HPDE6-E6E7 (cell line): ENCODE measurements around the gene MUL1.
"Not testable (repeated sequence)": the region's sequence is repeated elsewhere in the genome, so short reads cannot be mapped to it uniquely, and the experiment has no call there.

Source experiments
- DNase-seq: peaks from one replicate; pipeline ENCODE4 v3.0.0; 2011; ENCODE audit warnings: missing footprints; ENCODE audit errors: extremely low spot score

Gene MUL1

DNA sequence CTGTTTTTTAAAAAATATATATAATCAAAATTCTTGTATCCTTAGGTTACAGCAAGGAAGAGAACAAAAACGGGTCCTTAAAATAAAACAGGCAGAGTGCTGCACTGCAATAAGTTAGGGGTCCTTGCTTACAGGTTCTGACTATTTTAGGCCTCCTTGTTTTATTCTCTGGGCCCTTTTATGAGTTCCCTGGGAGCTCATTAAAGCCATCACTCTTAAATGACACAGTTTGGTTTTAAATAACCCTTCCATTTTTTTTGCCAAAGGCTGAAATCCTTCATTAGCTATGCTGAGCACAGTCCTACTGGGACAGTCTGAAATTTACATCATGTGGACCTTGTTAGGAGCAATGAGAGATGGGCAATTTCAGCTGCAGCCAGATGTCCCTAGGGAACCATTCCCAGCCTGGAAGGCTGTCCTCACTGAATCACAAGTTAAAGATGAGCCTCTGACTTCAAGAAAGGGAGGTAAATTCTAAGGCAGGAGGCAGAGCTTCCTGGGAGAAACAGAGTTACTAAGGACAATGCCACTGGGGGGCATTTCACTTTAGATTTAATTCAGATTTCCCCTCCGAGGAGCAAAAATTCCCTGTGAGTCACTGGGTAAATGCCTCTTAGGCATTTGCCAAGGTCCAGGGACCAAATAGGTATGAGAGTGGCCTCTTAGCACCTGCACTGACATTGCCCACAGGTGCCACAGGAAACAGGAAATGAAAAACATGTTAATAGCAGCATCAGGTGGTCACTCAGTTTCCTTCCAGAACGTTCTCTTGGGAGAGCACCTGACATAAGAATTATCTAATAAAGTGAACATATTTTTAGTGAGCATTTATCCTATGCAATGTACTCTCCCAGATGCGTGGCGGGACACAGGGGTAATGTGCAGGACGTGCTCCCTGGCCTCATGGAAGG is 3.8 kb upstream of the MUL1 start:
- DNase-seq, result no peak

DNA sequence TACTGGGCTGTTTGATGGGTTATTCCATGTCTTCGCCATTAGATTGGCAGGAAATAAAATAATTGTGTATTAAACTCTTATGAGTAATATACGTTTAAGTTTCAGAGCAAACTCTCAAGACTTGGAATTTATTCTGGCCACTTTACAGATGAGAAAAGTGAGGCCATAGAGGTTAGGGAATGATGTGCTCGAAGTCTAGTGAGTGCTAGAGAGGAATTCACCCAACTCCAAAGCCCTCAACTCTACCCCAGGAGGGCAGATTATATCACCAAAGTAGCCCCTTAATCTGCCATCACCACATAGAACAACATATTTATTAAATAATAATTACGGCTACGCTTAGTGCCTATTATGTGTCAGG is 440 bp upstream of the MUL1 start:
- no peak for DNase-seq

DNA sequence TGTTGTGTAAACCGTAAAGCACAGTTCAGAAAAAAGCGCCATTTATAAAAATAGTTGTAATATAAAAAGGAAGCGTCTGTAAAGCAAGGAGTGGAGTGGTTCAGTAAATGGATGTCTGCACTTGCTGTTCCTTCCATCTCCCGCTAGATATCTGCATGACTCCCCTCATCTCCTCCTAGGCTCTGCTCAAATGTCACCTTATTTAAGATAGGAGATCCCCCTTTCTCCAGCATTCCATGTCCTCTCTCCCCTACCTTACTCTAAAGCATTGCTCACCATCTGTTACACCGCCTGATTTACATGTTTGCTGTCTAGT is 745 bp downstream of the MUL1 start:
- DNase-seq, result no peak

DNA sequence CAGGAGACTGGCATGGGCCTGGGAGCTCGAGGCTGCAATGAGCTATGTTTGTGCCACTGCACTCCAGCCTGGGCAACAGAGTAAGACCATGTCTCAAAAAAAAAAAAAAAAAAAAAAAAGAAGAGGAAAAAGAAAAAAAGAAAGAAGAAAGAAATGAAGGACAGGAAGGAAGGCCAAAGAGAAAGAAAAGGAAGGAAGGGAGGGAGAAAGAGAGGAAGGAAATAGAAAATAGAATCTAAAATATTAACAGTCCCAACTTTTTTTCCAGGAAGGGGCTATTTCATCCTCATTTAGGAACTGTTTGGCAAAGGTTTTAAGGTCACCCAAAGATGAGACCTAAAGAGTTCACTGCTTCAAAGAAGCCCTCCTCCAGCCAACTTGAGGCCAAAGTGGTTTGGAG is 2.5 kb downstream of the MUL1 start:
- no peak for DNase-seq

DNA sequence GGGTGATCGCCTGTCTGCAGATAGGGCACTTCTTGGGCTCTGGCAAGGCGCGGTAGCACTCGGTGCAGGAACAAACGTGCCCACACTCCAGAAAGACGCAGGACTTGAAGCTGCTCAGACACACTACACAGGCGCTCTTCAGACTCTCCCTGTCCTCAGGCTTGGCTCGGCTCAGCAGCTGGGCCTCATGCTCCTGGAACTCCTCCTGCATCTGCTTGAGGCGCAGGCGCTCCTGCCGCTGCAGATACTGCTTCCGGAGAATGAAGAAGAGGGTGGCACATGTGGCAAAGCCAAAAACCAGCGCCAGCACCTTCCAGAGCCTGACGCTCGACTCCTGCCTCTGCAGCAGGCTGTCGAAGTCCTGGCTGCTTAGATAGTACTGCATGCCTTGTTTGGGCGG is 7.2 kb downstream of the MUL1 start:
- DNase-seq, result no peak

DNA sequence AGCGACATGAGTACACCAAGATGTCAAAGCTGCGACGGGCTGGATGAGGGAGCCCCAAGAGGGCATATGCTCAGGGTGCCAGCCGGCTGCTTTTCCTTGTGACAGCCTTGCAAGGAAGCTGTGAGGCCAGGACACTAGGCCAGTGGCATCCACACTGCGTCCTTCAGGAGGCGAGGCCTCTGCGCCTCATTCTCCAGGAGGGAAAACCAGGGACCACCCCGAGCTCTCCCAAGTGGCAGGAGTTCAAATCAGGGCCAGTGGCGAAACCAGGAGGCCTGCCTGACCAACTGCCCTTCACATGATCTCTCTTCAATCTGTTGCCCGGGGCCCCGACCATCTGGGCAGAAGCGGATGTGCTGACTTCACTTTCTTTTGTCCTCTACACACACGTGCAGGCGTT is 8.2 kb downstream of the MUL1 start:
- no peak for DNase-seq

DNA sequence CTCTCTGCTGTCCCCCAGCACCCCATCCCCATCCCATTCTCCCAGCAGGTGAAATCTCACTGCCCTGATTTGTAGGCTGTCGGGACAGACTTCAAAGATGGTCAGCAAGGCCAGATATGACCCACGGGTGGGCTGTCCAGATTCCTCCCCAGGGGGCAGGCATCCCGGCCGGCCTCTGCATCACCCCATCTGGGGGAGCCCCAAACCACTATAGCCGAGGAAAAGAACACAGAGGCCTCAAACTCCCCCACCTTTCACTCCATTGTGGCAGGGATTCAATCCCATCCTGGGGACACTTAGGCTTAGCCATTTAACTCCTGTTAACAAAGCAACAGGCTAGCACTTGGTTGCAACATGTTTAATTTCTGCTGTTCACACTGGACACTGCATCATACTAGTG is 8.8 kb downstream of the MUL1 start:
- no peak for DNase-seq

DNA sequence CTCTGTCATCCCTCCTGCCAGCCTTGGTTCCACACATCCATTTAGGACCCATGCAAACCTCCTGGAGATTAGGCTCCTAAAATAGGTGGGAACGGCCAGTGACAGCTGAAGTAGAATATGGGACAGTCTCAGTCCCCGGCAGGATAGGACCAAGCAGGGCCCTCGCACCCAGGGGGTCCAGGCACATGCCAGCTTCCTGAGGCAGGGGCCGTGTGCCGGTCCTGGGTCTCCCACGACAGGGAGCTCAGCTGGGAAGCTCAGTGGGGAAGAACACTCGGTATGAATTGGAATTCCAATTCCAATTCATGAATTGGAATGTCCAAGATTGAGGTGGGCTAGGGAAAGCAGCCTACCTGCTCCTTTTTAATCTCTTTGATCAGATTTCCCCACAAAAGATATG is 9.8 kb downstream of the MUL1 start:
- DNase-seq, result no peak

DNA sequence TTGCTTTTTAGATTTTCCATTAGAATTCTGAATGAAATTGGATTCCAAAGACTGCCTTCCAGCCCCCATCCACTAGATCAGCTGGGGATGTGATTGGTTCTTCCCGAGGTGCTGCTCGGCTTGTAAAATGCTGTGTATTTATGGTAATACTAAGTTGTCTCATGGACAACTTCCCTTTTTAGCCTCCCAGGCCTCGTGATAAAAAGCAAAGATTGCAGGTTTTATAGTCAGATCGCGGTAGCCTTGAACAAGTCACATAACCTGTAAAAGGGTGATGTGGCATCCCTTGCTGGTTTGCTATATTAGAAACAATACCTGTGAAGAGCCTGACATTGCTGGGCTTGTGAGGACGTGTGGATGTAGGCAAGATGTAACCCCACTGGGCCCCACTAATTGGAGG is 10.4 kb downstream of the MUL1 start:
- no peak for DNase-seq

DNA sequence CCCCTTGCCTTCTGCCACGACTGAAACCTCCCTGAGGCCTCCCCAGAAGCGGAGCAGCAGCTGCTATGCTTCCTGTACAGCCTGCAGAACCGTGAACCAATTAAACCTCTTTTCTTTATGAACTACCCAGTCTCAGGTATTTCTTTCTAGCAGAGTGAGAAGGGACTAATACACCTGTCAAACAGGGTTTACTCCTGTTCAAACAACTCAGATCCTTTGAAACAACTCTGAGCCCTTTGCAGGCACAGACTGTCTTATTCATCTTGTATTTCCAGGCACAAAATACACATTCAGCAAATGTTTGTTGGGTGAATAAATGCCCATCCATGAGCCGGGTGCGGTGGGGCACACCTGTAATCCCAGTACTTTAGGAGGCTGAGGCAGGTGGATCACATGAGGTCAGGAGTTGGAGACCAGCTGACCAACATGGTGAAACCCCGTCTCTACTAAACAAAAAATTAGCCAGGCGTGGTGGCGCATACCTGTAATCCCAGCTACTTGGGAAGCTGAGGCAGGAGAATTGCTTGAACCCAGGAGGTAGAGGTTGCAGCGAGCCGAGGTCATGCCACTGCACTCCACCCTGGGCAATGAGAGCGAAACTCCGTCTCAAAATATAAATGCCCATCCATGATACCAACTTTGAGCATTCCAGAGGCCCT is 11.1 kb downstream of the MUL1 start:
- DNase-seq, result not testable (repeated sequence)

DNA sequence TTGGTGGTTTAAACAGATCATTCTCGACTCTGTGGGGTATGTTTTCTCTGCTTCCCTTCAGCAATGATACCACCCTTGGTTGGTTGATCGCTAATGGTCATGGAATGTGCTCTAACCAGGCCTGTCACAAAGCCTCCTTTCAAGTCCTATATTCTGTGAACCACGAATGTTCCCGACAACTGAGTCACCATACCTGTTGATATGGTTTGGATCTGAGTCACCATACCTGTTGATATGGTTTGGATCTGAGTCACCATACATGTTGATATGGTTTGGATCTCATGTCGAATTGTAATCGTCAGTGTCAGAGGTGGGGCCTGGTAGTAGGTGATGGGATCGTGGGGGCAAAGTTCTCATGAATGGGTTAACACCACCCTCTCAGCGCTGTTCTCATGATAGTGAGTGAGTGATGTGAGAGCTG is 11.7 kb downstream of the MUL1 start:
- DNase-seq, result peak; percentile 88

DNA sequence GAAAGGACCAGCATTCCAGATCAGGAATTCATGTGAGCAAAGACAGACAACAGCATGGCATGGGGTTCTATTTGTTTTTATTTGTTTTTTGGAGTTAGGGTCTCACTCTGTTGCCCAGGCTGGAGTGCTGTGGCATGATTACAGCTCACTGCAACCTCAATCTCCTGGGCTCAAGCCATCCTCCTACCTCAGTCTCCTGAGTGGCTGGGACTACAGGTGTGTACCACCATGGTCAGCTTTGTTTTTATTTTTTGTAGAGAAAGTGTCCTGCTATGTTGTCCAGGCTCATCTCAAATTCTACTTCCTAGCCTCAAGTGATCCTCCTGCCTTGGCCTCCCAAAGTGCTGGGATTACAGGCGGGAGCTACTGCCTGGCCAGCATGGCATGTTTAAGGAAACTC is 12.3 kb downstream of the MUL1 start:
- no peak for DNase-seq

DNA sequence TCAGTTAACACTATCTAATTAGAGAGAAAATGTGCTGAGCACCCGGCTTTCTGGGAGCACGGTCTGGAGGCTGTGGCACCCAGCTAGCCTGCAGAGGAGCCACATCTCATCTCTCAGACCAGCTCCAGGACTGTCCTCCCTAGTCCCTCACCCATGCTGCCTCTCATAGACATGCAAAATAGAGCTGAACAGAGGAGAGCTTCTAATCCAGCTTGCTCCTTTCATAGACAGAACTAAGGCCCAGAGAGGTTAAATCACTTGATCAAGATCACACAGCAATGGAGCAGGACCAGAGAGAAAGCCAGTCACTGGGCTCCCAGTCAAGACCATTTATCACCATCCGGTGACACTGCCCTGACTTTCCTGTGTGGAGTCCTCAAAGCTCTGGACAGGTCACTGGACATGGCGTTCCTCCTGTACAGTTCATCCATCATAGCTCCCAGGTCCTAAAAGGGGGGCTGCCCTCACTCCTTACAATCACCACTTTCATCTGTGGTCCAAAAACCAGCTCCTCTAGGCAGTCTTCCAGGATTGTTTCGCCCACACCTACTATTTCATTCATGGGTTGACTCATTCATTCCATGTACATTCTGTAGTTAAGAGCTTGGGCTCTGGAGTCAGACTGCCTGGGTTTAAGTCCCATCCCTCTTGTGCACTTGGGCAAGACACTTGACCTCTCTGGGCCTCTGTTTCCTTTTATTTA is 13.2 kb downstream of the MUL1 start:
- no peak for DNase-seq

DNA sequence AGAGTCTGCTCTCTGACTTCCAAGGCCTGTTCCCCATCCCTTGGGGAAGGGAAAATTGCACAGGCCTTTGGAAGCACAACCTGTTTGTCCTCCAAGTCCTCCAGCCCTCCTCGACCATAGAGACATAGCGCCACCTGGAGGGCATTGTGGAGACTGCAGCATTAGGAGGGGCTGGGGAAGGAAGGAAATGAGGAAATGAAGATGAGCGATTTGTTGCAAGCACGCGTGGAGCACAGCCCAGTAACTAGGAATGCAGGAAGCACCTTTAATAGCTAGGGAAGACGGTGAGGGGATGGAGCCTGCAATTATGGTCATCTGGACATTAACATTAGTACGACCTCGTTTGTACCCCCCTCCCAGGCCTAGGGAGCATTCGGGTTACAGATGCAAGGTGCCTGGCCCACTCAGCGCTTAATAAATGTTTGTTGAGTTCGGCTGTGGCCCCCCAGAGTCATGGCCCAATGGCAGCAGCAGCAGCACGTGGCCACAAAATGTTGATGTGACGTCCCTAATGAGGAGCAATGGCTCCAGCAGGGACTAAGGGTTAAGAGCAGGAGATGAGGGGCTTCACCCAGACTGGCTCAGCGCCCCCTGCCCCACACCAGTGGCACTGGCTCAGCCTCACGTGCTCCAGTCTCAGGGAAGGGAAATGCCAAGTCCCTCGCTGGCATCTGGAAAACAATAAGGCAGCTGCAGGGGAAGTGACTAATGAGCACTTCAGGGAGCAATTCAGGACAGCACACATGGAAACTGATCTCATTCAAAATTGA is 13.9 kb downstream of the MUL1 start:
- peak; percentile 72 for DNase-seq

DNA sequence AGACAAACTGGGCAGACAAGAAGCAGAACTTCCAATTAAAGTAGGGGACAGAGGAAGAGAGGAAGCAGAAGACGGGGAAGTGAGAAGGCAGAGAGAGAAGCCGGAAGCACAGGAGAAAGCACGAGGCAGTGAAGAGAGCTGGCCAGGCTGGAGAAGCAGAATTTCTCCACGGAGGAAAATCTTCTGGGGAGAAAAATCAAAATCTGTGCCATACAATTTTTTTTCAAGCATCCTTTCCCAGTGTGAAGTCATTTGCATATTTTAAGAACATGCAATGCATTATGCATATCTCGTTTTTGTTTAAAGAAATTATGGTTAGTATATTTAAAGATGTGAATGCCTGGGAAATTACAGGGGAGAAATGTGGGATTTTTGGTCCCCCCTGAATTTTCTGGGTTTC is 14.6 kb downstream of the MUL1 start:
- no peak for DNase-seq

DNA sequence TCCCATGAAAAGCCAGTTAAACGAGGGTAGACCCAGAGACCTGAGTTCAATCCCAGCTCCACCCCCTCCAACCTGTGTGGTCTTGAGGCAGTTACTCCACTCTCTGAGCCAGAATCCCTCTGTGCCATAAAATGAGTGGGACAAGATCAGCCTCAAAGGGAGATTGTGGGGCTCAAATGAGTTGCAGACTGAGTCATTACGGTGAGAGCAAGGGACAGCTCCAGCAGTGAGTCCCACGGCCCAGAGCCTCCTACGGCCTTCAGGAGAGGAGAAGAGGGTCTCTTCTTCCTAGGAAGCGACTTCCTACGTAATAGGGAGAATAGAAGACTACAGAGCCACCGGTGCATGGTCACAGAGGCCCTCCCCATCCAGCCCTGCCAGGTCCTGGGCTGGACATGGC is 15.2 kb downstream of the MUL1 start:
- no peak for DNase-seq

DNA sequence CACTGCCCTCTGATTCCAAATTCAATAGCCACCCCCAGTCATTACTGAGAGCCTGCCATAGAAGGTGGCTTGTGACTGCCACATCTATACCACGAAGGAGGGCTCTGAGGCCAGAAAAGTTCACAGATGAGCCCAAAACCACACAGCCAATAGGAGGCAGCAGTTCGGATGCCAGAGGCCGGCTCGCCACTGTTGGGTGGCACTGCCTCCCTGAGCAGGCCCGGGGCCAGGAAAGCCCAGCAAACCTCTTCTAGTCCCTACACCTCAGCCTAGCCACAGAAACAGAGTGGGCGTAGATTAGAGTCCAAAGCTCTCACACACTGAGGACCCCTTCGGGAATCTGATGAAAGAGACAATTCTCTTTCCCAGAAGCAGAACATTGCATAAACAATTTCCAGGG is 16.1 kb downstream of the MUL1 start:
- no peak for DNase-seq

DNA sequence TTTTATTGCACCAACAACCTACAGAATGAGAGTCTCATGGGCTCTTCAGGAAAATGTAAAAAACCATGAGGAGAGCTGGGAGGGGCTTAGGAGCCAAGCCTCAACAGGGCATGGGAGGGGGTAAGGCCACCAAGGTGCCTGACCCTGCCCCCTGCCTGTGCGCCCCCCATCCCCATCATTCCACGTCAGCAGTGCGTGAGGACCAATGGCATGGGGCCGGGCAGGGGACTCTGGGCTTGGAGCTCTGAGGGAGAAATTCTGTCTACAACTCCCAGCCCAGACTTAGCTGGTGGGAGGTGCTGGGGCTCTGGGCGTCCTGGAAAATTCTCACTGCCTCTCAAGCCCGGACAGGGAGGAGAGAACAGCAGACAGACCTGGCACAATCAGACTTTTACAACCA is 16.8 kb downstream of the MUL1 start:
- no peak for DNase-seq

DNA sequence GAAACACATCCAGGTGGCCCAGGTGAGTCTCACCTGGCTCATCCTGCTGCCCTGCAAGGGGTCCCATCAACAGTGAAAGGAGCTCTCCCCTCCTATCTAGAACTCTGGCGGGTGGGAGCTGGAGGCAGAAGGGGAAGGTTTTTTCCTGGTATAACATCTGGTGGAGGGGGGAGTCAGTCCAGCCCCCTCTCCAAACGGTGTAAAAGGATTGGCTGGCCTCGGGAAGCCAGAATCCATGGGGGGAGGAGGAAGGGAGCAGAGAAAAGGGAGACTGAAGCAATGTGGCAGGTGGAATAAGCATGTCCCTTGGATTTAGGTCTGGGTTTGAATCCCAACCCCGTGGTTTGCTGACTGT is 20.7 kb downstream of the MUL1 start:
- DNase-seq, result no peak

DNA sequence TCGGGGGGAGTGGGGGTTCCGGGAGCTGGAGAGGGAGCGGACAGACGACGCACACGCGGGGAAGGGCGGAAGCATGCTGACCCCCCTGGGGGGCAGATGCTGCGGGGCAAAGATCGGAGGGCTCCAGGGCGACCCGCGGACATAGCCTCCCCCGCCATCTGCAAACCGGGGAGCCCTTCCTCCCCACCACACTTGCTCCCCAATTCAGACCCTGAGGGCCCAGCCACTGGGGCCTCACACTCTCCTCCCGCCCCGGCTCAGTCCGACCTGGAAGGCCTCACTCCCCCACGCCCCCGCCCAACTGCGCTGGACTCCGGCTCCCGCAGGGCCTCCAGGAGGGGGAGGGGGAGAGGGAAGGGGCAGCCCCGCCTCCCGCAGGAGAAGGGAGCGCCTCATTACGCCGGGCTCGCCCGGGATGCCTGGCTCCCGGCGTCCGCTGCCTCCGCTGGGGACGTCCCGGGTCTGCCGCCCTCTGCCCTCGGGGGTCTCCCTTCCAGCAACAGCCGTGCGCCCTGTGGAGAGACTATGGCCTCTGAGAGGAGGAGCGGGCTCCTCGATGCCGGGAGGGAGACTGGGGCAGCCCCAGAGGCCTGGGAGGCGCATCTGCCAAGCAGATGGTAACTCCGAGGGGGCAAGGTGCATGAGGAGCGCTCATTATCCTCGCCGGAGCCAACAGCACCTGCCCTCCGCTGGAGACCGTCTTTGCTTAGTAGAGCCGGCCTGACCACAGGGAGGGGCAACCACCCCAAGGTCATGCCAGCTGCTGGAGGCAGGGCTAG is 21.3 kb downstream of the MUL1 start:
- DNase-seq, result no peak
